Panc1 (cell line): Measurements from ENCODE around the gene ART1.
"Not testable (repeated sequence)": the region's sequence is repeated elsewhere in the genome, so short reads cannot be mapped to it uniquely, and the experiment has no call there.

Experiments
- CTCF ChIP-seq: fragments of 450-650 bp; IDR thresholded peaks from 2 replicates; pipeline ENCODE4 v1.5.1; 2017; ENCODE audit warnings: mild to moderate bottlenecking
- POLR2AphosphoS5 ChIP-seq: IDR thresholded peaks from 2 replicates; pipeline ENCODE4 v1.6.1; 2012; ENCODE audit warnings: mild to moderate bottlenecking, low read depth, low read length, moderate library complexity

- not testable (repeated sequence) for TF ChIP-seq CTCF, POLR2AphosphoS5
Observed at GRCh38 chr11:3597743-3598142, 47.2 kb upstream of the ART1 start.
